GM18508 (cell line): ENCODE measurements around the gene EIF1B.
A peak's percentile ranks its signal among the peaks of the same experiment; 100 is the strongest.
"Not testable (repeated sequence)": the region's sequence is repeated elsewhere in the genome, so short reads cannot be mapped to it uniquely, and the experiment has no call there.

Source experiments
- ATAC-seq: cut with Tn5 transposase; IDR thresholded peaks from one replicate; pipeline ENCODE4 v1.9.1; 2021; ENCODE audit warnings: moderate number of reproducible peaks; ENCODE audit not compliant: insufficient read depth, unreplicated experiment

EIF1B gene

GRCh38 chr3:40309418-40309924 lies at the start of gene EIF1B:
TSS of gene EIF1B (plus strand) at chr3:40309707. CDS start at chr3:40309942, 235 bp downstream.
- ATAC-seq = peak; percentile 84

GRCh38 chr3:40262331-40262730 lies 47.2 kb upstream of the EIF1B start:
- ATAC-seq = no peak

GRCh38 chr3:40264451-40264850 lies 45.1 kb upstream of the EIF1B start:
- no peak for ATAC-seq

- ATAC-seq = no peak
Observed at GRCh38 chr3:40265181-40265580, 44.3 kb upstream of the EIF1B start.

- no peak for ATAC-seq
Observed at GRCh38 chr3:40267937-40268724, 41.4 kb upstream of the EIF1B start.

GRCh38 chr3:40268802-40269524 lies 40.5 kb upstream of the EIF1B start:
- ATAC-seq = no peak

- ATAC-seq = no peak
Observed at GRCh38 chr3:40278791-40279190, 30.7 kb upstream of the EIF1B start.

GRCh38 chr3:40281995-40282394 lies 27.5 kb upstream of the EIF1B start:
- ATAC-seq = no peak

- ATAC-seq = not testable (repeated sequence)
Observed at GRCh38 chr3:40283057-40283456, 26.4 kb upstream of the EIF1B start.

- no peak for ATAC-seq
Observed at GRCh38 chr3:40287248-40287647, 22.3 kb upstream of the EIF1B start.

GRCh38 chr3:40290396-40290795 lies 19.1 kb upstream of the EIF1B start:
- ATAC-seq = no peak

- no peak for ATAC-seq
Observed at GRCh38 chr3:40291471-40291870, 18.0 kb upstream of the EIF1B start.

- ATAC-seq = no peak
Observed at GRCh38 chr3:40292637-40293349, 16.7 kb upstream of the EIF1B start.

- ATAC-seq = no peak
Observed at GRCh38 chr3:40294434-40294833, 15.1 kb upstream of the EIF1B start.

- ATAC-seq = no peak
Observed at GRCh38 chr3:40298075-40298474, 11.4 kb upstream of the EIF1B start.

- no peak for ATAC-seq
Observed at GRCh38 chr3:40299130-40299720, 10.3 kb upstream of the EIF1B start.

- ATAC-seq = no peak
Observed at GRCh38 chr3:40299721-40300335, 9.7 kb upstream of the EIF1B start.

- no peak for ATAC-seq
Observed at GRCh38 chr3:40302784-40303183, 6.7 kb upstream of the EIF1B start.

- no peak for ATAC-seq
Observed at GRCh38 chr3:40304352-40304751, 5.2 kb upstream of the EIF1B start.

GRCh38 chr3:40306336-40306735 lies 3.2 kb upstream of the EIF1B start:
- ATAC-seq = no peak
